Endodermal cell (in vitro differentiated cells): ENCODE data around the gene ESF1. TPM values are rescaled to one million over a fixed set of nuclear protein-coding genes. Genes with fewer than 3 reads are reported as not detected.

Source experiments
- DNase-seq: peaks from one replicate; pipeline ENCODE4 v3.0.0-alpha.2; 2017
- H3K27ac ChIP-seq: 2 replicates; pipeline ENCODE4 v1.5.1; 2013; ENCODE audit warnings: mild to moderate bottlenecking, low read depth, low read length, moderate library complexity
- H3K27me3 ChIP-seq: 2 replicates; pipeline ENCODE4 v1.6.1; 2013; ENCODE audit warnings: mild to moderate bottlenecking, low read length, moderate library complexity; ENCODE audit not compliant: insufficient read depth, control insufficient read depth, poor library complexity, severe bottlenecking
- H3K36me3 ChIP-seq: 2 replicates; pipeline ENCODE4 v1.7.0; 2013; ENCODE audit warnings: mild to moderate bottlenecking, low read length, moderate library complexity; ENCODE audit not compliant: control insufficient read depth, insufficient read depth
- H3K4me1 ChIP-seq: one replicate; pipeline ENCODE4 v1.7.0; 2013; ENCODE audit warnings: low read length; ENCODE audit not compliant: control insufficient read depth, insufficient read depth
- H3K4me3 ChIP-seq: 2 replicates; pipeline ENCODE4 v1.5.1; 2013; ENCODE audit warnings: mild to moderate bottlenecking, low read length, moderate library complexity
- H3K9ac ChIP-seq: 2 replicates; pipeline ENCODE4 v1.6.1; 2013; ENCODE audit warnings: mild to moderate bottlenecking, low read length, moderate library complexity; ENCODE audit not compliant: poor library complexity, severe bottlenecking; ENCODE audit errors: extremely low read depth
- H3K9me3 ChIP-seq: 2 replicates; pipeline ENCODE4 v1.6.1; 2013; ENCODE audit warnings: mild to moderate bottlenecking, low read length, moderate library complexity; ENCODE audit not compliant: control insufficient read depth
- H3K27ac Mint-ChIP-seq: 2 replicates; pipeline ENCODE4 v1.8.0; 2020; ENCODE audit warnings: mixed read lengths
- H3K27me3 Mint-ChIP-seq: 2 replicates; pipeline ENCODE4 v1.8.0; 2021; ENCODE audit warnings: mild to moderate bottlenecking, mixed read lengths; ENCODE audit not compliant: insufficient read depth
- H3K36me3 Mint-ChIP-seq: 2 replicates; pipeline ENCODE4 v1.8.0; 2020; ENCODE audit warnings: low read depth, mixed read lengths
- H3K4me1 Mint-ChIP-seq: 2 replicates; pipeline ENCODE4 v1.8.0; 2020; ENCODE audit warnings: mixed read lengths
- H3K4me3 Mint-ChIP-seq: 2 replicates; pipeline ENCODE4 v1.8.0; 2020; ENCODE audit warnings: mild to moderate bottlenecking, moderate library complexity, mixed read lengths
- H3K9me3 Mint-ChIP-seq: 2 replicates; pipeline ENCODE4 v1.8.0; 2020; ENCODE audit warnings: mild to moderate bottlenecking, mixed read lengths
- CTCF ChIP-seq: fragments of 200-600 bp; sonication (generic); conservative IDR thresholded peaks from 2 replicates; pipeline ENCODE4 v1.5.0; 2021; ENCODE audit warnings: antibody characterized with exemption, mild to moderate bottlenecking
- WGBS, 2 experiments: methylation state at CpG; one replicate each; pipeline versions ENCODE4 v1.1.5 to v1.1.7; 2013; ENCODE audit warnings: missing lambda C conversion rate in 2 of 2, mixed read lengths in 1 of 2; ENCODE audit not compliant: insufficient coverage in 1 of 2, insufficient read length in 1 of 2; 5-methylcytosine and 5-hydroxymethylcytosine counted together
- total RNA-seq, 2 donors: library from RNA; stranded (reverse); fragmentation: NEBNext Ultra II Directional in 1 of 2; extraction: Animal tissue kit (Norgen Biotek cat#: 25700) in 1 of 2; gene quantifications; 2 replicates in 1 of 2; 3 replicates in 1 of 2; pipeline ENCODE4 v1.2.1, GENCODE V29; 2021

ESF1 gene
- total RNA-seq, 2 donors from 2014 or later, result 23.9 to 32.1 TPM

GRCh38 chr20:13671916-13672378 is 112.8 kb downstream of the ESF1 start:
- no peak for DNase-seq
- H3K27me3 Mint-ChIP-seq, result no peaks in the 10 kb centered on the region

GRCh38 chr20:13671512-13671911 is 113.2 kb downstream of the ESF1 start:
- DNase-seq, result no peak
- Histone ChIP-seq H3K36me3 (no peaks in the 10 kb centered on the region), H3K4me1 (no peaks in the 10 kb centered on the region), H3K9ac (no peak overlapping the region), H3K27ac (no peak overlapping the region), H3K9me3 (no peaks in the 10 kb centered on the region), H3K27me3 (no peaks in the 10 kb centered on the region), H3K4me3 (no peak overlapping the region)
- peaks cover 9% of the 10 kb centered on the region for H3K4me1 Mint-ChIP-seq
- no peaks in the 10 kb centered on the region for H3K27me3 Mint-ChIP-seq
- H3K36me3 Mint-ChIP-seq, result no peaks in the 10 kb centered on the region
- 77% methylated on average over 2 of the region's 2 CpGs; no CpG with 5 or more reads in 1 of the 2 experiments for WGBS, 2 experiments
- no peak for TF ChIP-seq CTCF
- peaks cover 2% of the 10 kb centered on the region for H3K9me3 Mint-ChIP-seq
- no peak overlapping the region for H3K4me3 Mint-ChIP-seq
- no peak overlapping the region for H3K27ac Mint-ChIP-seq

More at GRCh38 chr20:13671916-13672378, 112.8 kb downstream of the ESF1 start:
- H3K27me3 ChIP-seq, result no peaks in the 10 kb centered on the region
- TF ChIP-seq CTCF, result no peak
- Mint-ChIP-seq H3K4me3 (no peak overlapping the region), H3K36me3 (no peaks in the 10 kb centered on the region), H3K9me3 (peaks cover 2% of the 10 kb centered on the region), H3K27ac (no peak overlapping the region), H3K4me1 (peaks cover 9% of the 10 kb centered on the region)
- WGBS, 2 experiments, result 97% methylated on average over 1 of the region's 1 CpG; no CpG with 5 or more reads in 1 of the 2 experiments
- H3K9me3 ChIP-seq, result no peaks in the 10 kb centered on the region
- no peak overlapping the region for H3K4me3 ChIP-seq
- H3K36me3 ChIP-seq, result no peaks in the 10 kb centered on the region
- H3K27ac ChIP-seq, result no peak overlapping the region
- H3K9ac ChIP-seq, result no peak overlapping the region
- no peaks in the 10 kb centered on the region for H3K4me1 ChIP-seq

DNA sequence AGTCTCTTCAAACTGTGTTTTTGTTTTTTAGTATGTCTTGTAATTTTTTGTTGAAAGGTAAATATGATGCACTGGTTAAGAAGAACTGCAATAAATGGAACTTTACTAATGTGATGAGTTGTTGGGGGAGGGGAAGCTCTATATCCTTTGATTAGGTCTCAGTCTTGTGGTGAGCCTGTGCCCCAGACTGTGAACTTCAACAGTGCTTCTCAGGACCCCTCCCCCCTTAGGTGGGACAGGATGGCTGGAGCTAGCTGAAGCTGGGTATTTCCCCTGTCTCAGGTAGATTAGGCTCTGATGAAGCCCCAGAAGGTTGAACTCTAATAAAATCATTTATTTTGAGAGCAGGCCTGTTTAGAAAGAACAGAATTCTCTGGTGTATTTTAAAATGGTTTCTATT is 114.6 kb downstream of the ESF1 start:
- no peak for TF ChIP-seq CTCF
- Histone ChIP-seq H3K9ac (no peak overlapping the region), H3K27me3 (no peaks in the 10 kb centered on the region), H3K9me3 (no peaks in the 10 kb centered on the region), H3K36me3 (no peaks in the 10 kb centered on the region), H3K27ac (no peak overlapping the region), H3K4me3 (no peak overlapping the region), H3K4me1 (no peaks in the 10 kb centered on the region)
- peaks cover 2% of the 10 kb centered on the region for H3K9me3 Mint-ChIP-seq
- H3K27me3 Mint-ChIP-seq, result no peaks in the 10 kb centered on the region
- no peak for DNase-seq
- no peaks in the 10 kb centered on the region for H3K36me3 Mint-ChIP-seq
- H3K27ac Mint-ChIP-seq, result no peak overlapping the region
- peaks cover 9% of the 10 kb centered on the region for H3K4me1 Mint-ChIP-seq
- H3K4me3 Mint-ChIP-seq, result no peak overlapping the region
